KOPT-K1 (cell line): ENCODE results near the gene ZCCHC3.
"Not testable (repeated sequence)": the region's sequence is repeated elsewhere in the genome, so short reads cannot be mapped to it uniquely, and the experiment has no call there.

Experiments used
- H3K27ac ChIP-seq: fragments of 200-600 bp; sonication (generic); 2 replicates; pipeline ENCODE4 v1.5.1; 2016; ENCODE audit warnings: antibody characterized with exemption, mild to moderate bottlenecking, low read depth, low read length; ENCODE audit not compliant: poor library complexity, severe bottlenecking
- H3K36me3 ChIP-seq: fragments of 200-600 bp; sonication (generic); 2 replicates; pipeline ENCODE4 v1.5.1; 2017; ENCODE audit warnings: antibody characterized with exemption, mild to moderate bottlenecking, low read length, moderate library complexity; ENCODE audit not compliant: insufficient read depth
- H3K9me3 ChIP-seq: fragments of 200-600 bp; sonication (generic); 2 replicates; pipeline ENCODE4 v1.5.1; 2017; ENCODE audit warnings: antibody characterized with exemption, low read length, mild to moderate bottlenecking; ENCODE audit not compliant: insufficient read depth, poor library complexity, severe bottlenecking

The ZCCHC3 gene

GRCh38 chr20:297098-297924, at the start of gene ZCCHC3:
Gene ZCCHC3 (plus strand): TSS chr20:297570. CDS start chr20:297587, 17 bp downstream.
- no peaks in the 10 kb centered on the region for H3K9me3 ChIP-seq
- peak within 1 kb of the TSS; percentile 92 for H3K27ac ChIP-seq
- peaks cover 31% of the 10 kb centered on the region for H3K36me3 ChIP-seq

GRCh38 chr20:251354-251753, 46.0 kb upstream of the ZCCHC3 start:
- H3K27ac ChIP-seq = no peak overlapping the region
- H3K9me3 ChIP-seq = no peaks in the 10 kb centered on the region
- H3K36me3 ChIP-seq = no peaks in the 10 kb centered on the region

- H3K27ac ChIP-seq = no peak overlapping the region
- no peaks in the 10 kb centered on the region for H3K9me3 ChIP-seq
- H3K36me3 ChIP-seq = no peaks in the 10 kb centered on the region
Measured at GRCh38 chr20:252801-253200, 44.6 kb upstream of the ZCCHC3 start.

- H3K27ac ChIP-seq, H3K9me3 ChIP-seq, H3K36me3 ChIP-seq: not testable (repeated sequence)
Measured at GRCh38 chr20:253447-253846, 43.9 kb upstream of the ZCCHC3 start.

GRCh38 chr20:257419-257818, 40.0 kb upstream of the ZCCHC3 start, which contains the start of gene DEFB132:
Gene DEFB132 (plus strand): TSS chr20:257724. CDS start chr20:257779, 55 bp downstream.
- Histone ChIP-seq H3K9me3 (no peaks in the 10 kb centered on the region), H3K27ac (no peak within 1 kb of the TSS), H3K36me3 (no peaks in the 10 kb centered on the region)

- H3K36me3 ChIP-seq = no peaks in the 10 kb centered on the region
- no peaks in the 10 kb centered on the region for H3K9me3 ChIP-seq
- no peak overlapping the region for H3K27ac ChIP-seq
Measured at GRCh38 chr20:258269-258858, 39.0 kb upstream of the ZCCHC3 start.

GRCh38 chr20:258963-259362, 38.4 kb upstream of the ZCCHC3 start:
- no peaks in the 10 kb centered on the region for H3K36me3 ChIP-seq
- no peak overlapping the region for H3K27ac ChIP-seq
- no peaks in the 10 kb centered on the region for H3K9me3 ChIP-seq

GRCh38 chr20:259981-260380, 37.4 kb upstream of the ZCCHC3 start:
- Histone ChIP-seq H3K36me3 (no peaks in the 10 kb centered on the region), H3K27ac (no peak overlapping the region), H3K9me3 (no peaks in the 10 kb centered on the region)

- Histone ChIP-seq H3K27ac (no peak overlapping the region), H3K9me3 (no peaks in the 10 kb centered on the region), H3K36me3 (no peaks in the 10 kb centered on the region)
Measured at GRCh38 chr20:263701-264100, 33.7 kb upstream of the ZCCHC3 start.

- no peak overlapping the region for H3K27ac ChIP-seq
- no peaks in the 10 kb centered on the region for H3K9me3 ChIP-seq
- no peaks in the 10 kb centered on the region for H3K36me3 ChIP-seq
Measured at GRCh38 chr20:266596-267562, 30.5 kb upstream of the ZCCHC3 start.

GRCh38 chr20:270517-270916, 26.9 kb upstream of the ZCCHC3 start:
- no peaks in the 10 kb centered on the region for H3K9me3 ChIP-seq
- peaks cover under 1% of the 10 kb centered on the region; the same call in 1 of the 2 replicates for H3K36me3 ChIP-seq
- H3K27ac ChIP-seq = no peak overlapping the region

GRCh38 chr20:271069-271468, 26.3 kb upstream of the ZCCHC3 start:
- no peak overlapping the region for H3K27ac ChIP-seq
- no peaks in the 10 kb centered on the region for H3K9me3 ChIP-seq
- H3K36me3 ChIP-seq = peaks cover 6% of the 10 kb centered on the region; the same call in 1 of the 2 replicates

GRCh38 chr20:271528-271927, 25.8 kb upstream of the ZCCHC3 start:
- H3K9me3 ChIP-seq = no peaks in the 10 kb centered on the region
- peaks cover 11% of the 10 kb centered on the region; the same call in 1 of the 2 replicates for H3K36me3 ChIP-seq
- H3K27ac ChIP-seq = no peak overlapping the region

- Histone ChIP-seq H3K27ac (no peak overlapping the region), H3K36me3 (peaks cover 23% of the 10 kb centered on the region; the same call in 1 of the 2 replicates), H3K9me3 (no peaks in the 10 kb centered on the region)
Measured at GRCh38 chr20:272718-273117, 24.7 kb upstream of the ZCCHC3 start.

GRCh38 chr20:273884-274283, 23.5 kb upstream of the ZCCHC3 start:
- Histone ChIP-seq H3K36me3 (peaks cover 32% of the 10 kb centered on the region; the same call in 1 of the 2 replicates), H3K9me3 (no peaks in the 10 kb centered on the region), H3K27ac (no peak overlapping the region)
